ENCODE data around the gene SYT15B.
"Not testable (repeated sequence)": the region's sequence is repeated elsewhere in the genome, so short reads cannot be mapped to it uniquely, and the experiment has no call there.

DNA sequence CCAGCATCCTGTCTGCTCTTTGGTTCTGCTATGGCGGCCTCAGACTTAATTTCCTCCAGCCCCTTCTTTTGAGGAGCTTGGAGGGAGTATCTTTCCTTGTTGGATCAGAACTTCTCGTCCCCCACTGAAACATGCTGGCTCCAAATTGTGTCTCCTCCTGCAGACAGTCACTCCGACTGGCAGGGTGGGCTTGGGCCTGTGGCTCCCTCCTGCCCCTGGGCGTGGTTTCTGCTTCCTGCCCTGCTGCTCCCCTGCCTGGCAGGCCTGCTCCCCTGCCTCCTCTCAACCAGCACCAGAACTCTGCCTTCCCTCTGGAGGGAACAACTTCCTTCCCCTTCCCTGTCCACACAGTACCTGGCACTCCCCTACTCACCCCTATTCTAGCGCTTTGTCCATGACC, 3.8 kb upstream of the SYT15B start:
- TF ChIP-seq POLR2A (IDR thresholded peaks at IDR 0.05): not testable (repeated sequence)
- TF ChIP-seq, protein P1, sequence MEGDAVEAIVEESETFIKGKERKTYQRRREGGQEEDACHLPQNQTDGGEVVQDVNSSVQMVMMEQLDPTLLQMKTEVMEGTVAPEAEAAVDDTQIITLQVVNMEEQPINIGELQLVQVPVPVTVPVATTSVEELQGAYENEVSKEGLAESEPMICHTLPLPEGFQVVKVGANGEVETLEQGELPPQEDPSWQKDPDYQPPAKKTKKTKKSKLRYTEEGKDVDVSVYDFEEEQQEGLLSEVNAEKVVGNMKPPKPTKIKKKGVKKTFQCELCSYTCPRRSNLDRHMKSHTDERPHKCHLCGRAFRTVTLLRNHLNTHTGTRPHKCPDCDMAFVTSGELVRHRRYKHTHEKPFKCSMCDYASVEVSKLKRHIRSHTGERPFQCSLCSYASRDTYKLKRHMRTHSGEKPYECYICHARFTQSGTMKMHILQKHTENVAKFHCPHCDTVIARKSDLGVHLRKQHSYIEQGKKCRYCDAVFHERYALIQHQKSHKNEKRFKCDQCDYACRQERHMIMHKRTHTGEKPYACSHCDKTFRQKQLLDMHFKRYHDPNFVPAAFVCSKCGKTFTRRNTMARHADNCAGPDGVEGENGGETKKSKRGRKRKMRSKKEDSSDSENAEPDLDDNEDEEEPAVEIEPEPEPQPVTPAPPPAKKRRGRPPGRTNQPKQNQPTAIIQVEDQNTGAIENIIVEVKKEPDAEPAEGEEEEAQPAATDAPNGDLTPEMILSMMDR (IDR thresholded peaks at IDR 0.05 in 4 of 5, conservative IDR thresholded peaks at IDR 0.05 in 1 of 5): not testable (repeated sequence)
